Left cardiac atrium (tissue), 4 donors: ENCODE results near the gene PLCB4. TPM values are rescaled to one million over a fixed set of nuclear protein-coding genes. Genes with fewer than 3 reads are reported as not detected.
A peak's percentile ranks its signal among the peaks of the same experiment; 100 is the strongest.

ENCODE experiments used
- ATAC-seq, 2 donors: fragments of 200-7000 bp; cut with Tn5 transposase; one replicate each; pipeline ENCODE4 v1.9.1; 2020; ENCODE audit warnings: mild to moderate bottlenecking in 2 of 2, moderate library complexity in 2 of 2
- DNase-seq: peaks from one replicate; pipeline ENCODE4 v3.0.0-alpha.2; 2020
- intact Hi-C, 2 donors: fragments of 100-400 bp; cut with DNase I; formaldehyde crosslinking; loops; one replicate each; pipeline versions ENCODE4 v1.14.1 to v1.15.1; 2022 to 2023
- total RNA-seq, 2 donors: library from RNA; stranded (reverse); fragmentation: NEBNext Ultra II Directional; extraction: Animal tissue kit (Norgen Biotek cat#: 25700); gene quantifications; one replicate each; pipeline ENCODE4 v1.2.1, GENCODE V29; 2021
- donor health status: DM: no; HTN: yes; CAD: no.
- donor health status: DM: no; HTN: yes; CAD: no; lungs with severe emphysema.
- donor health status: DM: yes; HTN: yes; CAD: no.
- donor health status: Dilated cardiomyopathy.

The PLCB4 gene
- total RNA-seq, 2 donors from 2014 or later, result 29.7 to 33.4 TPM

GRCh38 chr20:9053108-9053507 lies 15.8 kb upstream of the PLCB4 start:
- ATAC-seq (no peak), DNase-seq (no peak)
- intact Hi-C loops, result no loop called here

DNA sequence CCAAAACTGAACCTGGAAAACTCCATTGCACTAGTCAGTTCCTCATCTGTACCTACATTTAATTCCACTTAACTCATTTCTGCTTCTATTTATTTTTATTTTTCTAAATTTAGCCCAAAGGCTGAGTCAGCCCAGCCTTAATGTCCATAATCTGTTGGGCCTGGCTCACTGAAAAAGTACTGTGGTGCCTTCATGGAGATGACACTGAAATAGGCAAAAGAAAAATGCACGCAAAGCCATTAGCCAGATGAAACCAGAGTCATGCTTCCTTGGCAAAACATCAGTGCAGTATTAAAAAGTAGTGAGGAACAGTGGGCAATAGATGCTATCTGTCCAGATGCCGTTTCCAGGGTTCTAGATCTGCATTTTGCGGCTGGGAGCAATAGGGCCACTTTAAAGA lies 14.7 kb upstream of the PLCB4 start:
- intact Hi-C loops, result no loop called here
- DNase-seq (no peak), ATAC-seq (no peak)

- DNase-seq, result no peak
- ATAC-seq, result no peak
- intact Hi-C loops, result loop anchor here (10.0 kb wide), 3 partner anchors 115 to 295 kb away; no protein-coding TSS in a partner anchor
Measured at GRCh38 chr20:9059931-9060330, 9.0 kb upstream of the PLCB4 start.

DNA sequence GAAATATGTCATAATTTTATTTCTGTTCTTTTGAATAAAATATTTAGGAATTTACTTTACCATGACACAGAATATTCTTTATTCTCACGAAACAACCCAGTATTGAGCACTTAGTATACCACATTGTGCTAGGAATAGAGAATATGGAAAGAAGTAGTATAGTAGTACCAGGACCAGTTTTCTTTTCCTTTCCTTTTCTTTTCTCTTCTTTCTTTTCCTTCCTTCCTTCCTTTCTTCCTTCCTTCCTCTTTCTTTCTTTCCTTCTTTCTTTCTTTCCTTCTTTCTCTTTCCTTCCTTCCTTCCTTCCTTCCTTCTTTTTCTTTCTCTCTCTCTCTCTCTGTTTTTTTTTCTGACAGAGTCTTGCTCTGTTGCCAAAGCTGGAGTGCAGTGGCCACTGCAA lies 7.5 kb upstream of the PLCB4 start:
- ATAC-seq (no peak), DNase-seq (no peak)
- intact Hi-C loops, result loop anchor here (10.0 kb wide), 3 partner anchors 117 to 293 kb away; no protein-coding TSS in a partner anchor

GRCh38 chr20:9062066-9062465 lies 6.8 kb upstream of the PLCB4 start:
- ATAC-seq (no peak), DNase-seq (no peak)
- intact Hi-C loops, result loop anchor here (10.0 kb wide), 3 partner anchors 117 to 293 kb away; no protein-coding TSS in a partner anchor

DNA sequence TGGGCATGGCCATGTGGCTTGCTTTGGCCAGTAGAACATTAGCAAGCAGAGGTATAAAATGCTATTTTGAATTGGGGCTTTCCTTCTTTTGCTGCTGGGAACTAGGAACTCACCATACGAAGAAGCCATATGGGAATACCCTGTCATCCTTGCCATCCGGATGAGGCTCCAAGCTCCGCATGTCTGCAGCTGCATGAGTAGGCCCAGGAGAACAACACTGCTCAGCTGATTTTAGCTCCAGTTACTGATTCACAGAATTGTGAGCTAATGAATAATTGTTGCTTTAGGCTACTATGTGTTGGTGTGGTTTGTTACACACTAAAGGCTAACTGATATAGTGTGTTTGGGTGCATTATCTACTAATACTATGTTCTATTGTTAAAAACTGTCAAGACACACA lies 2.7 kb upstream of the PLCB4 start:
- DNase-seq (no peak), ATAC-seq (no peak)
- intact Hi-C loops, result loop anchor here (5.0 to 10.0 kb wide), 4 partner anchors 121 to 289 kb away; no protein-coding TSS in a partner anchor

GRCh38 chr20:9068233-9068801 lies 570 bp upstream of the PLCB4 start:
- intact Hi-C loops, result loop anchor here (5.0 to 10.0 kb wide), 4 partner anchors 124 to 286 kb away; no protein-coding TSS in a partner anchor
- peak; percentile 56 for DNase-seq
- peak; percentile 82 to 92 for ATAC-seq

DNA sequence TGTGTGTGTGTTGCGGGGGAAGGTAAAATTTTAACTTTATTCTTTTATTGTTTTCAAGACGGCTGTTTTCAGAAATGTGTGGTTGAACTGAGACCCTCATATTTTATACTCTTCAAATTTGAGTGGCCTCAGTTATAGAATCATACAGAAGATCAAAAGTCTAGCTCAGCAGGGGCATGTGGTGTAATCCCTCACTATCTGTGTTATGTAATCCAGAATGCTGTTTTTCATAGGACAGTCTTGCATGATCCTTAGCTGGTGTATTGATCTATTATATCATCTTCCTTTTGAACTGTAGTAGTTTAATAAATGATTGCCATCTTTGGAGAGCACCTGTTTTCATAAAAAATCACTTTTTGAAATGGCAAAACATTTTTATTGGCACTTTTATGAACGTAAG lies 1.4 kb downstream of the PLCB4 start:
- DNase-seq (no peak), ATAC-seq (no peak)
- intact Hi-C loops, result loop anchor here in 1 of 2 donors (10.0 kb wide), 1 partner anchor 284 kb away; no protein-coding TSS in a partner anchor

GRCh38 chr20:9071976-9072726 lies 3.3 kb downstream of the PLCB4 start:
- ATAC-seq (no peak), DNase-seq (no peak)
- intact Hi-C loops, result loop anchor here in 1 of 2 donors (10.0 kb wide), 1 partner anchor 283 kb away; no protein-coding TSS in a partner anchor

DNA sequence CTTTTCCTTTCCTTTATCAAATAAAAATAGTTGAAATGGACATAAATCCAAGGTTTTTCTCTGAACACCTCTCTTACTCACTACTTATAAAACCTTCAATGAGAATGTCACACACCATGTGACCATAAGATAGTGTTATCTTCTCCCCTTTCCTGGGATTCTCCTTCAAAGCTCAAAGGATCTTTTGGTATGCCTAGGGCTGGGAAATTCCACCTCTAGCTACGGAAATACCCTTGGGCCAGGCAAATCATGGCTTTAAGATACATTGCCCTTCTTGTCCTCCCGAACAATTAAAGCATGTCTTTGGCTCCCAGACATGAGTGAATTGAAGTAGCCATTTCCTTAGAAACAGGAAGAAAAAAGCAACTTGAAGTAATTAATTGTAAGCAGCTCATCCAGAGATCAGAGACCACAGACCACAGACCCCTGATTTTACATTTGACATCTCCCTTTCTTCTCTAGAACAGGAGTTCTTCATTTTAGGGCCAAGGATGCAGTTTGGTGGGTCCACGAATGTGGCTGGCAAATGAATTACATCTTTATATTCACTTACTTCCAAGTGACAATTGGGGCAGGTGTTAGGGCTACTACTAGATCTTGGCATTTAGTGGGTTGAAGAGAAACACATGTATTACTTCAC lies 4.1 kb downstream of the PLCB4 start:
- intact Hi-C loops, result loop anchor here in 1 of 2 donors (10.0 kb wide), 1 partner anchor 282 kb away; no protein-coding TSS in a partner anchor
- ATAC-seq (no peak), DNase-seq (no peak)

GRCh38 chr20:9075264-9076095 lies 6.6 kb downstream of the PLCB4 start:
- no peak for ATAC-seq
- intact Hi-C loops, result loop anchor here in 1 of 2 donors (10.0 kb wide), 1 partner anchor 279 kb away; no protein-coding TSS in a partner anchor
- DNase-seq, result no peak

DNA sequence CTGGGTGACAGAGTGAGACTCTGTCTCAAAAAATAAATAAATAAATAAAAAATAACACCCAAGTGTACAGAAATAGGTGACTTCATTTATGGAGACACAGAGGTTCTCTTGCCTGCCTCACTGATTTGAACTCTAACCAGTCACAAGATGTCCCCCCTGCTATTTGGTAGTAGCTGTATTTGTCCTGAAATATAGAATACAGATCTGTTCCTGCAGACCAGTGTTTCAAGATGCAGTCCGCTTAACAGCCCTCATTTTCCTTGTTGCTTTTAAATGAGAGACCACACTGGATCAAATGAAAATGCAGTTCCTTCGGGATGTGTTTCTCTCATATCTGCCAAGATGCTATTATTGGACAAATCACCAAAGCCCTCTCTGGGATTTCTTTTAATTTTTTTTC lies 7.6 kb downstream of the PLCB4 start:
- DNase-seq (no peak), ATAC-seq (no peak)
- intact Hi-C loops, result loop anchor here in 1 of 2 donors (10.0 kb wide), 1 partner anchor 278 kb away; no protein-coding TSS in a partner anchor

DNA sequence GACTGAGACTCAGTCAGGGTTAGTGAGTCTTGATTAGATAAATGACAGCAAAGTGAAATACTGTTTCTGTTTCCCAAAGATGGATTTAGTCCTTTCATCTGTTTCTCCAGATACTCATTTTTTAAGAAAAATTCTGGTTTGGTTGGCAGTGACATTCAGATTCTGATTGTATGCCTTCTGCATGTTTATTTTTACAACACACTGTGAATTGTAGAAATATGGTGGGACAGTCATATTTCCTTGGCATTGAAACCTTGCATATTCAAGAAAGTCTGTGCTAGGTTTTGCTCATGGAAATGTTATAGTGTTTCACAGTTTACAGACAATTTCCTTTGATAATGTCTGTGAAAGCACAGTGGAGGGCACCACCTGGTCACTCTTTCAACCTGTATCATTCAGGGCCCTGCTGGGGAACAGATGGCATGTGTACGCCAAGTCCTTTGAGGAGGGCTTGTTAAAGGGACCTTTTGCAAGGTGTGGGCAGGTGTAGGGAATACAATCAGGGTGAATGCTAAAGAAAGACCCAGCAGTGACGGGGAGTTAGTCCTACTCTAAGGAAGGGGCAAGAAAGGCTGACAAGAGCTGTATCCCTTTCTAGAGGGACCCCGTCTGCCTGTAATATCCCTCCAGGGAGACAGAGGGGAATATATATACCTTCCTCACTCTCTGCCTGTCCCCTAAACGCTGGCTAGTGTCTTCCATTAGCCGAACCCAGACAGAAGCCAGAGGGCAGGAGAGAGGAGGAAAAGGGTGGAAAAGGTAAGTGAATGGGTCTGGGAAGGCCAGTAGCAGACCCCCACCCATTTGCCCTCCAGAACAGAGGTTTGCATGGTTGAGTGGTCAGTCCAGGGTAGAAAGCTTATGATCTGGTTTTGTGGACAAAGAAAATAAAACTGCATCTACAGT lies 10.2 kb downstream of the PLCB4 start:
- intact Hi-C loops, result loop anchor here in 1 of 2 donors (10.0 kb wide), 1 partner anchor 276 kb away; no protein-coding TSS in a partner anchor
- ATAC-seq (no peak), DNase-seq (no peak)

- DNase-seq (no peak), ATAC-seq (no peak)
- intact Hi-C loops, result no loop called here
Measured at GRCh38 chr20:9081423-9081966, 12.6 kb downstream of the PLCB4 start.

GRCh38 chr20:9082741-9083140 lies 13.9 kb downstream of the PLCB4 start:
- no peak for DNase-seq
- ATAC-seq, result no peak
- intact Hi-C loops, result no loop called here

DNA sequence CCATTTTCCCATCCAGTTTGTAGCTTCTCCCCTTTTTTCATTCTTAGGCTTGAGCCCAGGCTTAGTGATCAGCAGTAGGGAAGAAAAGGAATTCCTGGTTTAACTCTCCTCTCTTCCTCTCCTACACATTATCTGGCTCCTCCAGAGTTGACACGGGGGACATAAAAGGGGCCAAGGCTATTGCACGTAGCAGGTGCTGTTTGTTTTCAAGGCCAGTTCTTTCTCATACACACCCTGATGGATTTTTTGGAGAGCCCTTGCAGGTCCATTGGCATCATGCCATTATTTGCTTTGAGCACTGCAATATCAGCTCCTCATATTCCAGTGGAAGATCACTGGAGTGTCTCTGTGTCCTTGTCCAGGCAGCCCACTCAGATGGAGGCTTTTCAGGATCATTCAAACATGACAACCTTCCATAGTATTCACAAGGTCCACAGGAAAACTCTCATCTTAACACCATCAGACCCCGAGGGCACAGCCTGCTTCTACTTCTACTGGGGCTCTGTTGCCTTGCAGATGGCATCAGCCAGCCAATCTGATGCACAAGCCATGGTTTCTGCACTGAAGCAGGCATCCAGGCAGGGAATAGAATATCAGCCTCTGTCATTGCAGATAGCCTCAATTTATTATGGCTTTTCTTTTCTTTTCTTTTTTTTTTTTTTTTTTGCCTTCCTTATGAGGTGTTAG lies 18.8 kb downstream of the PLCB4 start:
- ATAC-seq (no peak), DNase-seq (no peak)
- intact Hi-C loops, result no loop called here

- intact Hi-C loops, result no loop called here
- ATAC-seq (no peak), DNase-seq (no peak)
Measured at GRCh38 chr20:9088556-9088955, 19.7 kb downstream of the PLCB4 start.
